GM12878 (cell line): Measurements from ENCODE around the gene DOK1. TPM values are rescaled to one million over a fixed set of nuclear protein-coding genes. Genes with fewer than 3 reads are reported as not detected.
A peak's percentile ranks its signal among the peaks of the same experiment; 100 is the strongest.

Experiments
- ASH2L ChIP-seq: fragments of 300-600, 200-600 bp; sonication (generic); IDR thresholded peaks from 2 replicates; pipeline ENCODE4 v1.6.1; 2017; ENCODE audit warnings: low read depth, mild to moderate bottlenecking, borderline replicate concordance
- BCLAF1 ChIP-seq: fragments of 450-650 bp; IDR thresholded peaks from 2 replicates; pipeline ENCODE4 v1.6.1; 2017; ENCODE audit warnings: antibody characterized with exemption, mild to moderate bottlenecking, moderate library complexity
- CUX1 ChIP-seq: IDR thresholded peaks from 2 replicates; pipeline ENCODE4 v1.6.1; 2012; ENCODE audit warnings: improper control_type of control experiment, low read depth, low read length; ENCODE audit not compliant: insufficient replicate concordance
- EED ChIP-seq: sonication (generic); IDR thresholded peaks from 2 replicates; pipeline ENCODE4 v1.6.1; 2016; ENCODE audit warnings: antibody characterized with exemption, low read depth
- GATAD2B ChIP-seq: fragments of 450-650 bp; conservative IDR thresholded peaks from 2 replicates; pipeline ENCODE4 v1.6.1; 2017; ENCODE audit warnings: low read depth, mild to moderate bottlenecking, moderate library complexity
- IRF5 ChIP-seq: fragments of 450-650 bp; IDR thresholded peaks from 2 replicates; pipeline ENCODE4 v1.6.1; 2017; ENCODE audit warnings: borderline replicate concordance
- PAX5 ChIP-seq: IDR thresholded peaks from 2 replicates; pipeline ENCODE4 v1.6.1; 2011; ENCODE audit warnings: low read depth, low read length, borderline replicate concordance
- PAX8 ChIP-seq: fragments of 450-650 bp; IDR thresholded peaks from 2 replicates; pipeline ENCODE4 v1.6.1; 2017; ENCODE audit warnings: mild to moderate bottlenecking, moderate library complexity
- PKNOX1 ChIP-seq: fragments of 450-650 bp; IDR thresholded peaks from 2 replicates; pipeline ENCODE4 v1.6.1; 2016; ENCODE audit warnings: mild to moderate bottlenecking
- RAD21 ChIP-seq: IDR thresholded peaks from 2 replicates; pipeline ENCODE4 v1.6.1; 2011; ENCODE audit warnings: mild to moderate bottlenecking, low read depth, low read length, moderate library complexity; ENCODE audit not compliant: insufficient read depth
- RELB ChIP-seq: fragments of 450-650 bp; IDR thresholded peaks from 2 replicates; pipeline ENCODE4 v1.6.1; 2017; ENCODE audit warnings: low read depth, mild to moderate bottlenecking, moderate library complexity
- RFX5 ChIP-seq: IDR thresholded peaks from 2 replicates; pipeline ENCODE4 v1.6.1; 2011; ENCODE audit warnings: low read depth, low read length, improper control_type of control experiment
- STAT3 ChIP-seq: IDR thresholded peaks from 2 replicates; pipeline ENCODE4 v1.6.1; 2011; ENCODE audit warnings: low read depth, low read length, improper control_type of control experiment
- TAF1 ChIP-seq: IDR thresholded peaks from 2 replicates; pipeline ENCODE4 v1.6.1; 2011; ENCODE audit warnings: mild to moderate bottlenecking, low read depth, low read length, borderline replicate concordance
- TCF12 ChIP-seq: IDR thresholded peaks from 2 replicates; pipeline ENCODE4 v1.6.1; 2011; ENCODE audit warnings: low read depth, mild to moderate bottlenecking, low read length
- YBX1 ChIP-seq: fragments of 450-650 bp; IDR thresholded peaks from 2 replicates; pipeline ENCODE4 v1.6.1; 2016; ENCODE audit warnings: antibody characterized with exemption
- ZBED1 ChIP-seq: IDR thresholded peaks from 2 replicates; pipeline ENCODE4 v1.6.1; 2016; ENCODE audit warnings: borderline replicate concordance
- ZNF207 ChIP-seq: fragments of 450-650 bp; IDR thresholded peaks from 2 replicates; pipeline ENCODE4 v1.6.1; 2014; ENCODE audit warnings: antibody characterized with exemption, mild to moderate bottlenecking, borderline replicate concordance
- ZZZ3 ChIP-seq: IDR thresholded peaks from 2 replicates; pipeline ENCODE4 v1.6.1; 2011; ENCODE audit warnings: low read depth; ENCODE audit not compliant: control insufficient read depth, insufficient read length
- polyA plus RNA-seq, 11 experiments: library from polyadenylated mRNA; depleted of rRNA in 4 of 11; unstranded in 6 of 11; stranded (reverse) in 5 of 11; fragments of >200 nt; fragmentation: Nextera tagmentation in 4 of 11; fragmentation: Illumina TruSeq in 1 of 11; extraction: Ambion mirVana in 4 of 11; extraction: Trizol in 1 of 11; gene quantifications; 1 replicate in 1 of 11; 2 replicates in 10 of 11; pipeline versions ENCODE4 v1.2.1 to v1.2.3, GENCODE V29; 2011 to 2016; ENCODE audit warnings: inconsistent platforms in 2 of 11, missing spikeins in 2 of 11, low read depth in 1 of 11
- total RNA-seq, 4 experiments: library from RNA; depleted of rRNA in 3 of 4; stranded (reverse); fragments of >200 nt in 3 of 4; fragmentation: Illumina TruSeq in 1 of 4; extraction: Trizol in 1 of 4; gene quantifications; 2 replicates each; pipeline versions ENCODE4 v1.2.1 to v1.2.3, GENCODE V29; 2013 to 2021

Gene DOK1
- total and polyA plus RNA-seq, 10 of the 15 experiments (the other 5 are each of a cell fraction or from before 2014, with no cell fraction given) = 1.4 to 104 (median 59.7) TPM

- TF ChIP-seq ZZZ3 (no peak), GATAD2B (no peak; the same call in 1 of the 2 replicates), RFX5 (no peak), TAF1 (peak; percentile 53; the same call in 1 of the 2 replicates), BCLAF1 (no peak), PAX8 (no peak; the same call in 1 of the 2 replicates), YBX1 (no peak), ASH2L (no peak), ZBED1 (peak; percentile 69; the same call in 1 of the 2 replicates), IRF5 (no peak; the same call in 1 of the 2 replicates), STAT3 (0 out of 2 replicates have a peak, but pooled peaks have one; percentile 63), ZNF207 (no peak), TCF12 (peak; percentile 61; the same call in 1 of the 2 replicates), PAX5 (peak; percentile 92), PKNOX1 (peak; percentile 52; the same call in 1 of the 2 replicates), CUX1 (no peak), RAD21 (no peak), RELB (peak; percentile 96), EED (peak; percentile 96)
Observed at GRCh38 chr2:74571058-74571457, 16.5 kb downstream of the DOK1 start (continued).
